ENCODE data around the gene CES1. TPM values are rescaled to one million over a fixed set of nuclear protein-coding genes. Genes with fewer than 3 reads are reported as not detected.
"Not testable (repeated sequence)": the region's sequence is repeated elsewhere in the genome, so short reads cannot be mapped to it uniquely, and the experiment has no call there.

The CES1 gene
- total RNA-seq, 1 donor, result 0.09 TPM

- DNase-seq (ENCODE audit: low read depth), result no peak
- TF ChIP-seq, protein P1, sequence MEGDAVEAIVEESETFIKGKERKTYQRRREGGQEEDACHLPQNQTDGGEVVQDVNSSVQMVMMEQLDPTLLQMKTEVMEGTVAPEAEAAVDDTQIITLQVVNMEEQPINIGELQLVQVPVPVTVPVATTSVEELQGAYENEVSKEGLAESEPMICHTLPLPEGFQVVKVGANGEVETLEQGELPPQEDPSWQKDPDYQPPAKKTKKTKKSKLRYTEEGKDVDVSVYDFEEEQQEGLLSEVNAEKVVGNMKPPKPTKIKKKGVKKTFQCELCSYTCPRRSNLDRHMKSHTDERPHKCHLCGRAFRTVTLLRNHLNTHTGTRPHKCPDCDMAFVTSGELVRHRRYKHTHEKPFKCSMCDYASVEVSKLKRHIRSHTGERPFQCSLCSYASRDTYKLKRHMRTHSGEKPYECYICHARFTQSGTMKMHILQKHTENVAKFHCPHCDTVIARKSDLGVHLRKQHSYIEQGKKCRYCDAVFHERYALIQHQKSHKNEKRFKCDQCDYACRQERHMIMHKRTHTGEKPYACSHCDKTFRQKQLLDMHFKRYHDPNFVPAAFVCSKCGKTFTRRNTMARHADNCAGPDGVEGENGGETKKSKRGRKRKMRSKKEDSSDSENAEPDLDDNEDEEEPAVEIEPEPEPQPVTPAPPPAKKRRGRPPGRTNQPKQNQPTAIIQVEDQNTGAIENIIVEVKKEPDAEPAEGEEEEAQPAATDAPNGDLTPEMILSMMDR (IDR thresholded peaks at IDR 0.05; ENCODE audit: insufficient read depth, low read length), result no peak
Measured at GRCh38 chr16:55822280-55822810, 10.6 kb downstream of the CES1 start.

DNA sequence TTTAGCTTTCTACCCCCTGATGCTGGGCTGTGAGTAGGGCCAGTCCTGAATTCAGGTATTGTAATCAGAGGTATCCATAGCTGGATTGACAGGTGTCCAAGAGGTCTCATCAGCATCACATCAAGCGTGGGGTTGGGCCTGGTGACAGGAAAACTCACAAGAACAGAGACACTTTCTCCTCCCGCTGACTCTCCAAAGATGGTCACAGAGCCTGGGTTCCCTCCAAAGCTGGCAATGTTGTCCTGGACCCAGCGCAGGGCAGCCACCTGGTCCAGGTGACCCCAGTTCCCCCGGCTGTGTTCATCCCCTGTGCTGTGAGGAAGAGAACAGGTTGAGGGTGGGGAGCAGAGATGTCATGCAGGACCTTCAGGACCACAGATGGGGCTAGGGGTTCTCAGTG, 11.7 kb downstream of the CES1 start:
- no peak for DNase-seq (ENCODE audit: low read depth)
- TF ChIP-seq, protein P1 (IDR thresholded peaks at IDR 0.05; ENCODE audit: insufficient read depth, low read length), result no peak
- no peak overlapping the region for H3K4me3 ChIP-seq (ENCODE audit: low read depth, low read length)

More at GRCh38 chr16:55822280-55822810, 10.6 kb downstream of the CES1 start:
- H3K4me3 ChIP-seq (ENCODE audit: low read depth, low read length), result no peak overlapping the region

GRCh38 chr16:55820615-55821014, 12.3 kb downstream of the CES1 start:
- TF ChIP-seq, protein P1 (IDR thresholded peaks at IDR 0.05; ENCODE audit: insufficient read depth, low read length), result no peak
- DNase-seq (ENCODE audit: low read depth), result no peak
- H3K4me3 ChIP-seq (ENCODE audit: low read depth, low read length), result no peak overlapping the region

DNA sequence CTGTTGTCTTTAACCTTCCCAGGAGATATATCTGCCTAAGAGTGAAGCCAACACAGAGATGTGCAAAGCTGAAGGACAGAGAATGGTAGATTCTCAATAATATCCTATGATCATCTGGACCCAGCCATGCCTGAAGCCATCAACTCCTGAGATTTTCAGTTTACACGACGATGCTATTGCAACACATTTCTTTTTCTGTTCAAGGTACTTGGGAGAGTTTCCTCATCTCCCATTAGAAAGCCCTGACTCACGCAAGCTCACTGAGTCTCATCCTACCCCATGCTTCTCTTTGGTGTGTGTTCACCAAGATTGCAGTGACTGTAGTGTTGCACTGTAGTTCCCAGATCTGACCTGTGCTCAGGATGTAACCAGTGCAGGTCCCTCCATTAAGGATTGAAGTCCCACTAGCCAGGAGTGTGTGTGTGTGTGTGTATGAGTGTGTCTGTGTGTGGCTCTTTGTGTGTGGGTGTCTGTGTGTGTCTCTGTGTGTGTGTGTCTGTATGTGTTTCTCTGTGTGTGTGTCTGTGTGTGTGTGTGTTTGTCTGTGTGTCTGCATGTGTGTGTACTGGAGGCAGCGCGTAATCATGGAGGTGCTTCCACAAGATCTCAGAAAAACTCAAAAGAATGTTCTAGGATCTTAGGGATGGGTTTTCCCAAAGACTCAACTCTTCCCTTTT, 15.5 kb downstream of the CES1 start:
- TF ChIP-seq, protein P1 (IDR thresholded peaks at IDR 0.05; ENCODE audit: insufficient read depth, low read length), result no peak
- H3K4me3 ChIP-seq (ENCODE audit: low read depth, low read length), result no peak overlapping the region
- DNase-seq (ENCODE audit: low read depth), result no peak

DNA sequence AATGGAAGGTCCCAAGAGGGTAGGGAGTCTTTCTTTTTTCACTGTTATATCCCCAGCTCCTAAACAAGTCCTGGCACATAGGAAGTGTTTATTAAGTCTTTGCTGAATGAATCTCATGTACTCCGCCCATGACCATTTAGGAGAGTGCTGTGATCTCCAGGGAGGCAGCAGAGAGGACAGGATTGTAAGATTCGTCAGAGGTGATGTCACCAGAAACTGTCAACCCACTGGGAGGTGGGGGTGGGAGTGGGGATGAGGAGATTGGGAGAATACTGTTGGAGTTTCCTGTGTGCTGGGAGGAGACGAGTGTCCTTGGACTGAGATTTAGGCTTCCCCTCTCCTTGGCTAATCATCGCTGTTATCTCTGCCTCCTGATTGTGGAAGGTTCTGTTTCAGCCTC, 16.7 kb downstream of the CES1 start:
- DNase-seq (ENCODE audit: low read depth); H3K4me3 ChIP-seq (ENCODE audit: low read depth, low read length): not testable (repeated sequence)

GRCh38 chr16:55815320-55815719, 17.6 kb downstream of the CES1 start:
- TF ChIP-seq, protein P1 (IDR thresholded peaks at IDR 0.05; ENCODE audit: insufficient read depth, low read length), result no peak
- no peak overlapping the region for H3K4me3 ChIP-seq (ENCODE audit: low read depth, low read length)
- no peak for DNase-seq (ENCODE audit: low read depth)

DNA sequence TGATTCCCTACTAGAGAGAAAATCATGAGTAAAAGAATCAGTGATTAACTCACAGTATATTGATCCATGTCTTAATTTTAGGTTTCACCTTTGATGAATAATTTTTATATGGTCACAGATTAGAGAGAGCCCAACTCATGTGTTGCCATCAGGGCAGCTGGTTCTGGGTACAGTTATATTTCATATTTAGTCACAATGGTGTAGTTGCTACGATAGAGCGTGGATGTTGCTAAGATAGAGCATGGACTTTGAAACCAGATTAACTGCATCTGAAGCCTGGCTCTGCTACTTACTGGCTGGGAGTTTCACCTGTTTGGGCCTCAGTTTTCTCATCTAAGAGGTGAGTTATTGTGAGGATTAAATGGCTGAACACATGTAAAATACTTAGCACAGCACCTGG, 18.7 kb downstream of the CES1 start:
- not testable (repeated sequence) for DNase-seq (ENCODE audit: low read depth); H3K4me3 ChIP-seq (ENCODE audit: low read depth, low read length)

DNA sequence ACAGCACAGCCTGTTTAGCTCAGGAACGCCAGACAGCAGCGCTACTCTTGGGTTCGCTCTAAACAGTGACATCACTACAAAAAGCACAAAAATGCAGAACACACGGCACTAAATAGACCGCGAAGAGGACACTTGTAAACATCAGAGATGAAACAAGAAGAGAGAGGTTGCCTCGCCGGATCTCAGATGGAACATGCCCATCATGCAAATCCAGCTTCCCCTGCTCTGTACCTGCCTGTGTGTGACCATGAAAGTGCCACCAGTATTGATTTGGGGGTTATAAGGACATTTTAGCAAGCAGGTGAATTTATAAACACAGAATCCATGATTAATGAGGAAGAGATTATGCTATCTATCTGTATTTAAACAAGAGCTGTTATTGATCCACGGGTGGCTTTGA, 19.2 kb downstream of the CES1 start:
- H3K4me3 ChIP-seq (ENCODE audit: low read depth, low read length); DNase-seq (ENCODE audit: low read depth): not testable (repeated sequence)
